Lower leg skin (tissue), 4 donors: ENCODE results near the gene MTUS2. TPM values are rescaled to one million over a fixed set of nuclear protein-coding genes. Genes with fewer than 3 reads are reported as not detected.

Experiments used
- DNase-seq, 2 donors: peaks; one replicate each; pipeline ENCODE4 v3.0.0-alpha.2; 2019; ENCODE audit warnings: low spot score in 2 of 2
- H3K4me3 ChIP-seq: fragments of 200-600 bp; sonication (generic); 2 replicates; pipeline ENCODE4 v1.5.1; 2017; ENCODE audit warnings: mild to moderate bottlenecking, low read depth; ENCODE audit not compliant: poor library complexity, severe bottlenecking
- POLR2A ChIP-seq, 2 donors: fragments of 450-650 bp; IDR thresholded peaks; one replicate each; pipeline ENCODE4 v1.6.1; 2016 to 2017; ENCODE audit warnings: antibody characterized with exemption in 2 of 2, mild to moderate bottlenecking in 1 of 2, moderate library complexity in 1 of 2
- WGBS, 2 donors: methylation state at CpG; one replicate each; pipeline ENCODE4 v1.1.5; 2018; 5-methylcytosine and 5-hydroxymethylcytosine counted together
- intact Hi-C: fragments of 100-400 bp; cut with DNase I; formaldehyde crosslinking; loops from one replicate; pipeline ENCODE4 v1.15.0; 2023; ENCODE audit warnings: low total_unique reads
- total RNA-seq, 4 donors: library from RNA; depleted of rRNA; stranded (reverse); fragments of >200 nt; gene quantifications; one replicate each; pipeline ENCODE4 v1.1.0, GENCODE V29; 2016
- TF ChIP-seq, protein P1 (sequence below), 3 donors: fragments of 450-650 bp; IDR thresholded peaks; one replicate each; pipeline ENCODE4 v1.5.1; 2016; ENCODE audit warnings: antibody characterized with exemption in 3 of 3, mild to moderate bottlenecking in 3 of 3, moderate library complexity in 2 of 3

Gene MTUS2
- total RNA-seq, 4 donors from 2014 or later, result 0.13 to 1.9 TPM; not detected in 2

DNA sequence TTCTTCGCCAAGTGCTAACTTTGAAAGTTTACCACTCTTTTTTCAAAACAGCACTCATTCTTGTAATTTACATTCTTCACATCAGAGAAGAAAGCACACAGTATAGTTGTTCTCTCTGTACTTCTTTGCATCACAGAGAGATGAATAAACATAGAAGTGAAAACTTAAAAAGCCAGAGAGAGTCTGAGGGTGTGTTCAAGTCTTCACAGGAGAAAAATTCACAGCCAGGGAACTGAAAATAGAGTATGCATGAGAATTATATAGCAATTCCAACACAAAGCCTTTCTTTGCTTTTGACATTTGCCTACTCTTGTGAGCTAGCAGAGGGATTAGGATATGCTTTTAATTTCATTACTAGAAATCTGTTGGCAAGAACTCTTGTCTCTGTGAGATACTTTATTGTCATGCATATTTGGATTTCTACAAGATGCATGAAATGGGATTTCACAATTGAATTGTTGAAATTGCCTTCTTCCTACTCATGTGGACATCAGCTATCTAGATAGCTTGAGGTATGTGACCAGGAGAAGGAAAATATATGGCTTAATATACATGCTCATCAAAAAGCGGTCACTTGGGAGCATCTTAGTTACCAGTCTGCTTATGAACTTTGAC lies 609.3 kb downstream of the MTUS2 start:
- no peak overlapping the region for H3K4me3 ChIP-seq
- TF ChIP-seq, protein P1, sequence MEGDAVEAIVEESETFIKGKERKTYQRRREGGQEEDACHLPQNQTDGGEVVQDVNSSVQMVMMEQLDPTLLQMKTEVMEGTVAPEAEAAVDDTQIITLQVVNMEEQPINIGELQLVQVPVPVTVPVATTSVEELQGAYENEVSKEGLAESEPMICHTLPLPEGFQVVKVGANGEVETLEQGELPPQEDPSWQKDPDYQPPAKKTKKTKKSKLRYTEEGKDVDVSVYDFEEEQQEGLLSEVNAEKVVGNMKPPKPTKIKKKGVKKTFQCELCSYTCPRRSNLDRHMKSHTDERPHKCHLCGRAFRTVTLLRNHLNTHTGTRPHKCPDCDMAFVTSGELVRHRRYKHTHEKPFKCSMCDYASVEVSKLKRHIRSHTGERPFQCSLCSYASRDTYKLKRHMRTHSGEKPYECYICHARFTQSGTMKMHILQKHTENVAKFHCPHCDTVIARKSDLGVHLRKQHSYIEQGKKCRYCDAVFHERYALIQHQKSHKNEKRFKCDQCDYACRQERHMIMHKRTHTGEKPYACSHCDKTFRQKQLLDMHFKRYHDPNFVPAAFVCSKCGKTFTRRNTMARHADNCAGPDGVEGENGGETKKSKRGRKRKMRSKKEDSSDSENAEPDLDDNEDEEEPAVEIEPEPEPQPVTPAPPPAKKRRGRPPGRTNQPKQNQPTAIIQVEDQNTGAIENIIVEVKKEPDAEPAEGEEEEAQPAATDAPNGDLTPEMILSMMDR (IDR thresholded peaks at IDR 0.05), result no peak
- no peak for TF ChIP-seq POLR2A (IDR thresholded peaks at IDR 0.05)
- intact Hi-C loops, result no loop called here
- WGBS, 2 donors, result 74 to 78% methylated on average over 2 of the region's 2 CpGs
- no peak for DNase-seq

DNA sequence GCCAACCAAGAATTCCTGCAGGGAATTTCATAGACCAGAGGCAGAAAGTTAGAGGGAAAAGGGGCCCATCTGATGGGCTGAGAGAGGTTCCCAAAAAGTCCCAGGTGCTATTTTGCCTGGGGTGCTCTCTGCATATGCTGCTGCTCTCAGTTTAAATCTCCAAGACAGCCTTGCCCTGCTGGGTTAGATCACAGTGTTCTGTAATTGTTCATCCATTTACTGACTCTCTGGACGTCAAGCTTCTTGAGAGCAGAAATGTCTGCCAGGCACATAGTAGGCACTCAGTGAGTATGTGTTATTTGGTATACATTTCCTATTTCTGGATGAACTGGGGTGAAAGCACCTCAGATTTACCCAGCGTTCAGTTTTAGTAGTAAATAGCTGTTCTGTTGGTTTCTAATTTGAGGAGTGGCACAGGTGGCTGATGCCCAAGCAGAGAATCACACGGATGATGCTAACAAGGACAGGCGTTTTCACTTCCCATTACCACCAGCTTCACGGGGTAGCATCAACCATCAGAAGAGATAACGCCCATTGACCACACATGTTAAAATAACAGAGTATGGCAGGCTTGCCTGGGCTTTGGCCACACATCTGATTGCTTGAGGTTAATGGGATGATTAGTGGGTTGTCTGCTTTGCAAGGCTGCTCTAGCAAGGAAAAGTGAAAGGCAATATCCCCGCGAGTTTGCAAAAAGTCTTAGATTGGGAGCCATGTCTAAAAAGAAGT lies 614.2 kb downstream of the MTUS2 start:
- WGBS, 2 donors, result 77 to 78% methylated on average over 8 of the region's 8 CpGs
- TF ChIP-seq, protein P1 (IDR thresholded peaks at IDR 0.05), result no peak
- no peak for TF ChIP-seq POLR2A (IDR thresholded peaks at IDR 0.05)

DNA sequence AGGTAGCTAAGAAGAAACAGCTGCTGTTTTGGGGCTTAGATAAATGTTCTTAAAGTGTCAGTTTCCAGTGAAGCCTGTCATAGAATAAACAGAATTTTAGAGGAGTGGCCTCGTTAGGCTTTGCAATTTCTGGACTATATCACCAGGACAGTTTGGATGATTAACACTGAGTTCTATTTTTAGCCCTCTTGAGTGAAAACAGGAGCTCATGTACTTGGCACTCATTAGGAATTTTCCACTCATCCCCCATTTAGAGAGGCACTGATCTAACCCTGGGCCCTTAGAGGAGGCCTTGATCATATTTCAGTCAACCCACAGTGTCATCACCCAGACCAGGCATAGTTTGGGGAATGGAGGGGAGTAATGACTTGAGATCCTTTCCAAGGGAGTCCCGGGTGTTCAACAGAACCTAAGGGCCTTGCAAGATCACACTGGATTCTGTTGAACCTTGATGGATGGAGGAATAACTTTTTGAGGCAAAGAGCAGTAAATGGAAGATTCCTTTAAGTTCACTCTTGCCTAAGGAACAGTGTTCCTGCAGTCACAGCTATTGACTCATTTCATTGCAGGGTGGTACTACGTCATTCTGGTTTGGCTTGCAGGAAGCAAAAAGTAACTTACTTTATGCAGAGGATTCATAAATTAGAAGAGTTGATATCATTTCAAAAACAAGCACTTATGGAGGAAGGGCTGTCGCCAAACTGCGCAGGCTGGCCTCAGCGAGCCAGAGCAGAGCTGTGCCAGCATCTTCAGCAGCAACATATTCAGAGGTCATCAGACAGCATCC lies 615.2 kb downstream of the MTUS2 start:
- WGBS, 2 donors, result 48 to 66% methylated on average over 6 of the region's 6 CpGs
- intact Hi-C loops, result no loop called here
- DNase-seq, result no peak
- no peak for TF ChIP-seq POLR2A (IDR thresholded peaks at IDR 0.05)
- TF ChIP-seq, protein P1 (IDR thresholded peaks at IDR 0.05), result no peak
- no peak overlapping the region for H3K4me3 ChIP-seq

More for the DNA sequence above, 614.2 kb downstream of the MTUS2 start:
- DNase-seq, result no peak
- no peak overlapping the region for H3K4me3 ChIP-seq
- intact Hi-C loops, result no loop called here

DNA sequence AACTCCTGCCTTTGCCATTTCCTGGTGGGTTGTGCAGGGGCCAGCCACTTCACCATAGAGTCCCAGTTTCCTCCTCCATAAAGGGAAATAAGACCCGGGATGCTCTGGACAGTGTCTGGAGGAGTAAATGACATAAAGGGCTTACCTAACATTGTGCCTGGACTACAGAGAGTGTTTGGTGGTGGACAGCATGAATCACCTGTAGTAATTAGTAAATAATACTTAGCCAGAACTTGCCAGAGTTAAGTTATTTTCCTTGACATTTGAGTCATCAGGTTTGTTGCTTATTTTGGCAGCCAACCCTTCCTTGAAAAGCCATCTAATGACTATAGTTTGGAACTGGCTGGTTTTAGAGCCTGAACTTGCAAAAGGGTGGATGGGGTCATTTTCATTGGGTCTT lies 616.2 kb downstream of the MTUS2 start:
- DNase-seq, result no peak
- H3K4me3 ChIP-seq, result no peak overlapping the region
- TF ChIP-seq POLR2A (IDR thresholded peaks at IDR 0.05), result no peak
- TF ChIP-seq, protein P1 (IDR thresholded peaks at IDR 0.05), result no peak
- intact Hi-C loops, result no loop called here
- 38 to 83% methylated on average over 1 of the region's 1 CpG for WGBS, 2 donors

DNA sequence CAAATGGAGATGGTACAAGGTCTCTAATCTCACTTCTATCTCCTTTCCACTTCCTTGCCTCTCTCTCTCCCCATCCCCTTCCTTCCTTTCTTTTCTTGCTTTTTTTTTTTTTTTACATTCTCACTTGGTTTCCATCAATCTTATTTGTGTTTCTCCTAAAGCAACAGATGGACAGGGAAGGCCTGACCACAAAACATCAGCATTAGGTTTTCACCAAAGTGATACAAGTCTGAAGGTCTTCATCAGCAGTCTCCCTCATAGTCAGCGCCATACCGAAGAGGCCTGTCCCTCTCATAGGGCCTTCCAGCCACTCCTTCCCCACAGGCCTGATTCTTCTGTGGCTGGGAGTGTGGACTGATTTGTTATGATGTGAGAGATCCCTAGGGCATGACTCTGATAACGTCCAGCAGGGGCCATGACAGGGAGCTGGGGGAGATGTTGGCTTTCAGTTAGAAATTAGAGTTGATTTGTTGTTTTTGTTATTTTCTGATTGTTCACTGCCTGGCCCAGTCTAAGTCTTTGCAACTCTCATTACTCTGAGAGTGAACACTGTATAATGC lies 616.7 kb downstream of the MTUS2 start:
- no peak for DNase-seq
- no peak overlapping the region for H3K4me3 ChIP-seq
- 89 to 90% methylated on average over 3 of the region's 3 CpGs for WGBS, 2 donors
- no peak for TF ChIP-seq POLR2A (IDR thresholded peaks at IDR 0.05)
- TF ChIP-seq, protein P1 (IDR thresholded peaks at IDR 0.05), result no peak
- intact Hi-C loops, result no loop called here
